GM21576 (cell line): Measurements from ENCODE around the gene TIMP3.

Experiments
- ATAC-seq: cut with Tn5 transposase; IDR thresholded peaks from one replicate; pipeline ENCODE4 v1.9.1; 2021; ENCODE audit warnings: mild to moderate bottlenecking, moderate library complexity; ENCODE audit not compliant: unreplicated experiment

The TIMP3 gene

GRCh38 chr22:32785321-32786026, 16.0 kb upstream of the TIMP3 start:
- ATAC-seq = no peak

- ATAC-seq = no peak
These were observed 15.5 kb upstream of the TIMP3 start for GRCh38 chr22:32786027-32786418.

GRCh38 chr22:32788904-32789624, 12.4 kb upstream of the TIMP3 start:
- ATAC-seq = no peak

- no peak for ATAC-seq
These were observed 11.5 kb upstream of the TIMP3 start for GRCh38 chr22:32789797-32790620.

- ATAC-seq = no peak
These were observed 10.4 kb upstream of the TIMP3 start for GRCh38 chr22:32791056-32791455.

- ATAC-seq = no peak
These were observed 10.0 kb upstream of the TIMP3 start for GRCh38 chr22:32791485-32791884.

- ATAC-seq = no peak
These were observed 7.9 kb upstream of the TIMP3 start for GRCh38 chr22:32793589-32793988.

- no peak for ATAC-seq
These were observed 6.9 kb upstream of the TIMP3 start for GRCh38 chr22:32794449-32795213.

GRCh38 chr22:32795214-32795596, 6.3 kb upstream of the TIMP3 start:
- ATAC-seq = no peak

- ATAC-seq = no peak
These were observed 4.5 kb upstream of the TIMP3 start for GRCh38 chr22:32796865-32797573.

GRCh38 chr22:32799496-32799895, 2.0 kb upstream of the TIMP3 start:
- ATAC-seq = no peak

GRCh38 chr22:32800158-32800882, 1.2 kb upstream of the TIMP3 start:
- ATAC-seq = no peak

- ATAC-seq = no peak
These were observed 440 bp upstream of the TIMP3 start for GRCh38 chr22:32800994-32801536.

GRCh38 chr22:32802237-32802765, 796 bp downstream of the TIMP3 start:
- ATAC-seq = no peak

- ATAC-seq = no peak
These were observed 1.7 kb downstream of the TIMP3 start for GRCh38 chr22:32803020-32803737.

- ATAC-seq = no peak
These were observed 2.4 kb downstream of the TIMP3 start for GRCh38 chr22:32803738-32804435.

GRCh38 chr22:32804531-32805360, 3.2 kb downstream of the TIMP3 start:
- ATAC-seq = no peak
